ENCODE measurements around the gene CDKN2AIPNL. TPM values are rescaled to one million over a fixed set of nuclear protein-coding genes. Genes with fewer than 3 reads are reported as not detected.

CDKN2AIPNL gene
- total RNA-seq, 4 donors from 2014 or later, result 6.9 to 28.3 (median 13.2) TPM

GRCh38 chr5:134365604-134366003, 46.1 kb downstream of the CDKN2AIPNL start:
- H3K36me3 ChIP-seq, result no peaks in the 10 kb centered on the region
- intact Hi-C loops (cut with DNase I), result no loop called here
- DNase-seq, result no peak
- no peak overlapping the region for H3K4me3 ChIP-seq
- H3K4me1 ChIP-seq, result peaks cover 5 to 36% (median 21%) of the 10 kb centered on the region in 3 donors
- H3K27ac ChIP-seq, result no peak overlapping the region
- WGBS, 2 donors, result 86 to 100% methylated on average over 1 of the region's 1 CpG
- no peaks in the 10 kb centered on the region for H3K27me3 ChIP-seq
- no peaks in the 10 kb centered on the region for H3K9me3 ChIP-seq
- TF ChIP-seq CTCF (IDR thresholded peaks at IDR 0.05) (no peak), POLR2A (IDR thresholded peaks at IDR 0.05) (no peak)

- Histone ChIP-seq H3K9me3 (no peaks in the 10 kb centered on the region), H3K27me3 (no peaks in the 10 kb centered on the region), H3K27ac (no peak overlapping the region), H3K4me1 (no peaks in the 10 kb centered on the region), H3K36me3 (no peaks in the 10 kb centered on the region), H3K4me3 (no peak overlapping the region)
- intact Hi-C loops (cut with DNase I), result no loop called here
- WGBS, 2 donors, result 87 to 90% methylated on average over 5 of the region's 5 CpGs
- DNase-seq, result no peak
- TF ChIP-seq POLR2A (IDR thresholded peaks at IDR 0.05), result no peak
- TF ChIP-seq CTCF (IDR thresholded peaks at IDR 0.05), result no peak
These were observed 56.0 kb downstream of the CDKN2AIPNL start for GRCh38 chr5:134355681-134356080.

Other genes with a start within 250 kb of the CDKN2AIPNL start
- gene SKP1, start 234.9 kb downstream of the CDKN2AIPNL start, total RNA-seq, result 100 to 1,000 TPM; 159 to 260 (median 208) TPM
- gene PPP2CA, start 185.8 kb downstream of the CDKN2AIPNL start, total RNA-seq, result 100 to 1,000 TPM; 129 to 306 (median 215) TPM
- 1 to 10 TPM in 1 of 4 donors, under 1 TPM in 1, not detected in 2; 0.57 to 6.3 TPM for gene CDKL3, start 44.7 kb downstream of the CDKN2AIPNL start, total RNA-seq
- 10 to 100 TPM; 20.9 to 50.0 (median 41.7) TPM for gene UBE2B, start 40.3 kb downstream of the CDKN2AIPNL start, total RNA-seq
- 10 to 100 TPM in 3 of 4 donors, 1 to 10 TPM in 1; 9.1 to 32.8 (median 14.9) TPM for gene JADE2, start 113.8 kb upstream of the CDKN2AIPNL start, total RNA-seq
- gene SAR1B, start 220.9 kb upstream of the CDKN2AIPNL start, total RNA-seq, result 10 to 100 TPM; 28.6 to 63.2 (median 34.4) TPM
- gene SEC24A, start 236.9 kb upstream of the CDKN2AIPNL start, total RNA-seq, result 10 to 100 TPM; 15.3 to 30.9 (median 19.6) TPM

Data from esophagus squamous epithelium (tissue), 5 donors.